GM12892 (cell line): ENCODE measurements around the gene DPEP3.
A peak's percentile ranks its signal among the peaks of the same experiment; 100 is the strongest.

Experiments used
- POLR2A ChIP-seq: IDR thresholded peaks from 2 replicates; pipeline ENCODE4 v1.6.1; 2011; ENCODE audit warnings: low read depth, low read length, control low read depth
- POLR2AphosphoS5 ChIP-seq: IDR thresholded peaks from 2 replicates; pipeline ENCODE4 v1.6.1; 2011; ENCODE audit warnings: low read depth, low read length, control low read depth
- TAF1 ChIP-seq: IDR thresholded peaks from 2 replicates; pipeline ENCODE4 v1.6.1; 2011; ENCODE audit warnings: low read depth, mild to moderate bottlenecking, control low read depth, low read length, borderline replicate concordance

DNA sequence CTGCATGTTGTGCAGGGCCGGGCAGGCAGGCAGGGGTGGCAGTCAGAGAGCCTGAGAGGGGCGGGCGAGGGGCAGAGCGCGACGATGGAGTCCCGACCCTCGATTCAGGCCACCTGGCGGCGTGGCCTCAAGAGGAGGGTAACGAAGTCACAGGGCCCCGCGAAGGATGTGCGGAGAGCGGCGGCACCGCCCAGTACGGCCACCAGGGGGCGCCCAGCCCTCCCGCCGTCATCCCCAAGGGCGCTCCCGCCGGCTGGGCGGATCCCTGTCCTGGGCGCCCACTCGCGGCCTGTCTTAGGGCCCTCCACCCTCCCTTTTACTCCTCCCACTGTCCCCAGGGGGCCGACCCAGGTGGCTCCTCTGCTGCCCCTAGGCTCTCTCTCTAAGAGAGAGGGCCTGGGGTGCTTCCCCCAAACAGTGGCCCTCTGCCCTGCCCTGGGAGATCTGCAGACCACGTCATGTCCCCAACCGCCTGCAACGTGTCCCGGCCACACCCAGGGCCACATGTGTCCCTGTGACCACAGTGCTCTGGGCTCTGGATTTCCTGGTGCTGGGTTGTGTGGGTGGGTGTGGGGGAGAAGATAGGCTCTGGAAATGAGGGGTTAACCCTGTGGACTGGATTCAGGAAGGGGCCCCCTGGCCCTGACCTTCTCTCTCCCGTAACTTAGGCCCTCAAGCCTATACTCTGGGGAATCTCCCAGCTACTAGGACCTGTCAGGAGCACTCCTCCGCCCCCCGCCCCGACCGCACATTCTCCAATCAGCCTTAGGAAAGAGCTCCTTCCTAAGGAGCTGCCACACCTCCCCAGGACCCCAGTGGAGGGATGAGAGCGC is 13.1 kb upstream of the DPEP3 start:
- no peak for TF ChIP-seq POLR2AphosphoS5
- TF ChIP-seq POLR2A: no peak
- 0 out of 2 replicates have a peak, but pooled peaks have one; percentile 19 for TF ChIP-seq TAF1
